Endometrium (tissue), 2 donors: Measurements from ENCODE around the gene MFSD6L.

Experiments used
- FAIRE-seq: peaks from 2 replicates; lab custom pipeline; 2012; peaks lifted over from hg19 to GRCh38; lab: Jason Lieb, UNC
- donor health status: control.
- donor health status: control.

MFSD6L gene

DNA sequence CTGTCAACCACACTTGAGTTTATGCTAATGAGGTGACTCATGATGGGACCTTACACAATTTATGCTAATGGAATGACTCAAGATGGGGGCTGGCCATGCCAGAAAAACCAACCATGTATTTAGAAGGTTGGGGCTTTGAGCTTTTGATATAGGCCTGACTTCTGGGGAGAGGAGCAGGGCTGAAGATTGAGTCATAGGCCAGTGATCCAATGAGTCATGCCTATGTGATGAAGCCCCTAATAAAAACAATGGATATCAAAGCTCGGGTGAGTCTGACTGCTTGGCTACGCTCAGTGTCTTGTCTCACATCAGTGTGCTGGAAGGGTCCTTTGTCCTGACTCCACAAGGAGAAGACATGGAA lies 7.3 kb downstream of the MFSD6L start:
- no peak for FAIRE-seq

DNA sequence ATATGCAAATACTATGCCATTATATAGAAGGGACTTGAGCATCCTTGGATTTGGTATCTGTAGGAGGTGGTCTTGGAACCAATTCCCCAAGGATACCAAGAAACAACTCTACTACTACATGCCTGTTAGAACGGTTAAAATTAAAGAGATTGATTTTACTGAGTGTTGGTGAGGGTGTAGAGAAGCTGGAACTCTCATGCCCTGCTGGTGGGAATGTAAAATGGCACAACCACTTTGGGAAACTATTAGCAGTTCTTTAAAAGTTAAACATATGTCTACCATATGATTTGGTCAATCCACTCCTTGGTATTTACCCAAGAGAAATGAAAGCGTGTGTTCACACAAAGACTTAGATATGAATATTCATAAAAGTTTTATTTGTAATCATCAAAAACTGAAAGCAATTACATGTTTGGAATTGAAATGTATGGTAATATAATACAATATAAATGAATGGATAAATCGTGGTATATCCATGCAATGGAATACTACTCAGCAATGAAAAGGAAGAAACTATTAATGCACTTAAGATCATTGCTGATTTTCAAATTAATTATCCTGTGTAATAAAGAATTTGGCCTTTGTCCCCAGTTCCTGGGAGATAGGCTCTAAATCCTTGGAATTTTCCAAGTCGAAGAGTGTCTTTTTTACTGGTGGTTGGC lies 7.8 kb downstream of the MFSD6L start:
- FAIRE-seq = no peak

DNA sequence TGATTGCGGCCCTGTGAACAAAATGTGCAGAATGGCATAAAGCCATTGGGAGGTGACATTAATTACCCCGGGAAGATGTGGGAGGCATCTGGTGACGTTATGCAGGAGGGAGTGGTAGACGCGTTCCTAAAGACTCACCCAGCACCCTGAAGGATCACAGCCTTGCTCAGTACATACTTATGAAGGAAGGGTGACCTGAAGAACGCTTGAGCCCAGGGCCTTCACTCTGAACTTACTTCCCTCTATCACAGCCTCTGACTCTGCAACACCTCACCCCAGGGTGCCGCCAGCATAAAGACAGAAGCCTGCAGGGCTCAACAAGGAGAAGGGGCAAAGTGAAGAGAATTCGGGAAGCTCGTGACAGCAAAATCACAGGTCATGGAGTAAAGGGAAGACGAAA lies 9.4 kb downstream of the MFSD6L start:
- no peak for FAIRE-seq

- no peak for FAIRE-seq
Observed at GRCh38 chr17:8788998-8789397, 10.2 kb downstream of the MFSD6L start.

DNA sequence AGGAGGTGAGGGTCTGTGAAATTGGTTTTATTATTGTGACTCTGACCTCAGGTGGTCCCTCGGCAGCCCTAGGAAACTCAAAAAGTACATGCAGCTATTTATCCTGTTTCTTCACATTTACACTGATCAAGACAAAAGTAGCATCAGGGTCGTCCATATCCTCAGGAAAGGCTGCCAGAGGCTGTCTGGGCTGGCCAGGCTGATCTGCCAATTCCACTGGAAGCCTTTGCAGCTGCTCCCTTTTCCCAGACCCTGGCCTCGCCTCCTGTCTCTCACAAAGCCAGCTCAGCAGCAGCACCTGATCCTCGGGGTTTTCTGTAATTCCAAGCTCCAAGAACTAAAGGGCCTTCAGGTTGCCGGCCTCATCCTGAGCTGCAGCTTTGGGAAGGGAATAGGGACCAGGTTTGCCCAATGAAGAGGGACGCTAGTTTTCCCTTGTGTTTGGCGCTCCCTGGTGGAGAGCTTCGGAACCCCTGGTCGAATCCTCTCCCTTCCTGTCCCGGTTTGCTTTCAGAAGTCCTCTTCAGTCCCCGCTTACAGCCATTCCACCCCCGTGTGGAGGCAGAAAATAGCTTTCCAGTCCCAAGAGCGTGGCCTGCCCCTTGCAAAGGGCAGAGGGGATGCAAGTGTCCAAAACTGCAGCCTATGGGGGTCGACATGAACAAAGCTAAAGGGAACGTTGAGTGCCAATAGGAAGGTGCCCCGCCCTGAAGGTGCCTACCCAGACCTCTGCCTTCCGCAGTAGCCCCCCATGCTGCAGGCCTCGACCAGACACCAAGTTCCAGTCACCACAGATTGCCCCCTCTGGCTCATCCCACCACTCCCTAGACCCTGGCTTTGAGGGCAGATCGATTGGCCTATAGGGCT lies 13.4 kb downstream of the MFSD6L start:
- no peak for FAIRE-seq

- no peak for FAIRE-seq
Observed at GRCh38 chr17:8782176-8782575, 17.0 kb downstream of the MFSD6L start.

- no peak for FAIRE-seq
Observed at GRCh38 chr17:8781776-8782175, 17.4 kb downstream of the MFSD6L start.

- no peak for FAIRE-seq
Observed at GRCh38 chr17:8776881-8777280, 22.3 kb downstream of the MFSD6L start.

- no peak for FAIRE-seq
Observed at GRCh38 chr17:8776248-8776647, 22.9 kb downstream of the MFSD6L start.

GRCh38 chr17:8766731-8767130 lies 32.4 kb downstream of the MFSD6L start:
- no peak for FAIRE-seq

DNA sequence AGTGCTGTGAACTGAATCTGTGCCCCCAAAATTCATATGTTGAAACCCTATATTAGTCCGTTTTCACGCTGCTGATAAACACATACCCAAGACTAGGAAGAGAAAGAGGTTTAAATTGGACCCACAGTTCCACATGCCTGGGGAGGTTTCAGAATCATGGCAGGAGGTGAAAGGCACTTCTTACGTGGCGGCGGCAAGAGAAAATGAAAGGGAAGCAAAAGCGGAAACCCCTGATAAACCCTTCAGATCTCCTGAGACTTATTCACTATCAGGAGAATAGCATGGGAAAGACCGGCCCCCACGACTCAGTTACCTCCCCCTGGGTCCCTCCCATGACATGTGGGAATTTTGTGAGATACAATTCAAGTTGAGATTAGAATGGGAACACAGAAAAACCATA lies 37.2 kb downstream of the MFSD6L start:
- no peak for FAIRE-seq

GRCh38 chr17:8758137-8758596 lies 41.0 kb downstream of the MFSD6L start, which contains the start of gene SPDYE4:
Gene SPDYE4 (minus strand): TSS chr17:8758546. CDS start chr17:8758382, 164 bp downstream.
- FAIRE-seq = no peak

DNA sequence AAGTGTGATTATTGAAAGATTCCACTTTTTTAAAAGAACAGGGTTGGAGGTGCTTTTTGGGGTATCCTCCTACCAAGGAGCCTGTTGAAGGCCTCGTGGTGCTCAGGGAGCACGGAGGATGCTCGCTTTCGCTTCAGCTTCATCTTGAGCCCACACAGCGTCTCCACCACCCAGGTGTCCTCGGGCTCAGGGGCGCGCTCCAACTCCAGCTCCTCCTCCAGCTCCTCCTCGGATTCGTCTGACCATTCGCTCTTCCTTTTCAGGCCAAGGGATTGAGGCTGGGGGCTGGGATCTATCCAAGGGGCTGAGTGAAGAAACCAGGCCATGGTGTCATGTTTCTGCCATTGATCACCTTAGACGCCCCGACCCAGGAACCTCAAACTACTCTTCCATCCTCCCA lies 42.0 kb downstream of the MFSD6L start:
- no peak for FAIRE-seq

DNA sequence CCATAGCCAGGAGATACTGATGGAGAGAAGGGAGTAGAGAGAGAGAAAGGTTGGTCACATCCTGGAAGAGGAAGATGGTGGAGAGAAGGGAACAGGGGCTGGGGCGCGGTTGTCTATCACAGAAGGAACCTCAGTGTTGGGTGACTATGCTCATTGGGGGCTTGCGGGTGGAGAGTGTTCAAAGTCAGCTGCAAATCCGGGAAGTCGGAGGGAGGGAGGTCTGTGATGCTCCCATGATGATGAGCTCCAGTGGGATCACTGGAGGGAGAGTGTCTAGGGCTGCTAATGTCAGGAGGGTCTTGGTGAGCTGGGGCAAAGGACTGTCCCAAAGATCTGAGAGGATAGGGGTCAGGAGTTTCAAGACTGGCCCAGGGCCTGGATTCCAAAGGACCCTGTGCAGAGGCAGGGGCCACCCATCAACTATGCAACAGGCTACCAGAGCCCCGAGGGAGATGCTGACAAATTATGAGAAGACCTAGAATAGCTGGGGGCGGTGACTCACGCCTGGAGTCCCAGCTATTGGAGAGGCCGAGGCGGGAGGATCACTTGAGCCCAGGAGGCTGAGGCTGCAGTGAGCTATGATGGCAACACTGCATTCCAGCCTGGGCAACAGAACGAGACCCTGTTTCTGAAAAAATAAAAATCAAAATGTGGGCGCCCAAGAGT lies 43.4 kb downstream of the MFSD6L start:
- FAIRE-seq = no peak

DNA sequence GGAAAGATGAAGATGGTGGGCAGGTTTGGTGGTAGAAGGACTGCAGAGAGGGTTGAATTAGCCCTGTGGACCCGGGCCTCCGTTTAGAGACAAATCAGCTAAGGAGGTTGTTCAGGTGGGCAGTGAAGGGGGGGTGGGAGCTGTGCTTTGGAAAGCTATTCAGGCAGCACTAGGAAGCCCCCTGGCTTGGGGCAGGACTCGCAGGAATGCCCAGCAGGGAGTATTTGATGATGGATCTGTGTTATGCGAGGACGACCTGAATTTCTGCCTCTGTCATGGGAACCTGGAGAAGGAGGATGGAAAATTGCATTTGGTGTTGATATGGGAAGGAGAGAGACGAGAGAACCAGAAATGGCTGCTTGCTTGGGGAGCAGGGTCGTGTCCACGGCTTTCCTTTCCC lies 44.3 kb downstream of the MFSD6L start:
- FAIRE-seq = no peak

GRCh38 chr17:8753976-8754440 lies 45.2 kb downstream of the MFSD6L start:
- FAIRE-seq = no peak

- FAIRE-seq = no peak
Observed at GRCh38 chr17:8753136-8753975, 45.8 kb downstream of the MFSD6L start.

DNA sequence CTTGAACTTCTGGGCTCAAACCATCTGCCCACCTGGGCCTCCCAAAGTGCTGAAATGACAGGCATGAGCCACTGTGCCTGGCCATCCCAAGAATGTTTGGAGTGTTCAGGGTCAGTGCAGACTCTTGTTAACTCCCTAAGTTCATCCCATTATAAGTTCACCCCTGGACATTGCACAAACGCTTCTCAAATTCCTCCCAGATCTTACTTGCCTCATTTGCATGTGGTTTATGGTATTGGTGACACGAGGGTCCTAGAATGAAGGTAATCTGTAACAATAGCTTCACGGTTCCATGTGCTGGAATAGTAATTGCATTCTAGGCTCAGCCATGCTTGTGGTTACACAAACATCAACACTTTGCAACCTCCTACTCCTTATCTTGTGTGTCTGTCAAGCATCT lies 49.5 kb downstream of the MFSD6L start:
- FAIRE-seq = no peak

- no peak for FAIRE-seq
Observed at GRCh38 chr17:8747742-8748141, 51.4 kb downstream of the MFSD6L start.
